ENCODE measurements around the gene GPR78. TPM values are rescaled to one million over a fixed set of nuclear protein-coding genes. Genes with fewer than 3 reads are reported as not detected.

GPR78 gene
- total RNA-seq, 1 donor from 2014 or later: 0.97 TPM

DNA sequence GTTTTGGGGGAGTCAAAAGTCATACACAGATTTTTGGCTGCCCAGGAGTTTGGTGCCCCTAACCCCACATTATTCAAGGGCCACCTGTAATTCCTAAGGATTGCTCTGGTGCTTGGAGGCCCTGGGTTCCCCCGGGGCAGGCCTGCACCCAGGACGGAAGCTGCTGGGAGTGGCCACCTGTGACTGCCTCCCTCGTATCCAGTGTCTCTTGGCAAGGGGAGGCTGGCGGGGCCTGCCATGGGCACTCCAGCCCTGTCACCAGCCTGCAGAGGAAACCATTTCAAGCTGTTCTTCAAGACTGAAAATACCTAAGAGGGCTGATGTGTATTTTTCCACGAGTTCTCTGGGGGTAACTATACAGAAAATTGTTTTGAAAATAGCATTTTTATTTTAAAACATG lies 24.5 kb upstream of the GPR78 start:
- H3K9me3 Mint-ChIP-seq: no peaks in the 10 kb centered on the region
- TF ChIP-seq, protein P1, sequence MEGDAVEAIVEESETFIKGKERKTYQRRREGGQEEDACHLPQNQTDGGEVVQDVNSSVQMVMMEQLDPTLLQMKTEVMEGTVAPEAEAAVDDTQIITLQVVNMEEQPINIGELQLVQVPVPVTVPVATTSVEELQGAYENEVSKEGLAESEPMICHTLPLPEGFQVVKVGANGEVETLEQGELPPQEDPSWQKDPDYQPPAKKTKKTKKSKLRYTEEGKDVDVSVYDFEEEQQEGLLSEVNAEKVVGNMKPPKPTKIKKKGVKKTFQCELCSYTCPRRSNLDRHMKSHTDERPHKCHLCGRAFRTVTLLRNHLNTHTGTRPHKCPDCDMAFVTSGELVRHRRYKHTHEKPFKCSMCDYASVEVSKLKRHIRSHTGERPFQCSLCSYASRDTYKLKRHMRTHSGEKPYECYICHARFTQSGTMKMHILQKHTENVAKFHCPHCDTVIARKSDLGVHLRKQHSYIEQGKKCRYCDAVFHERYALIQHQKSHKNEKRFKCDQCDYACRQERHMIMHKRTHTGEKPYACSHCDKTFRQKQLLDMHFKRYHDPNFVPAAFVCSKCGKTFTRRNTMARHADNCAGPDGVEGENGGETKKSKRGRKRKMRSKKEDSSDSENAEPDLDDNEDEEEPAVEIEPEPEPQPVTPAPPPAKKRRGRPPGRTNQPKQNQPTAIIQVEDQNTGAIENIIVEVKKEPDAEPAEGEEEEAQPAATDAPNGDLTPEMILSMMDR (conservative IDR thresholded peaks at IDR 0.05): no peak
- H3K36me3 Mint-ChIP-seq: no peaks in the 10 kb centered on the region
- H3K4me3 Mint-ChIP-seq: no peak overlapping the region
- H3K4me1 Mint-ChIP-seq (ENCODE audit: unreplicated experiment): peaks cover 3% of the 10 kb centered on the region
- DNase-seq (ENCODE audit: extremely low spot score, unreplicated experiment): no peak
- H3K27me3 Mint-ChIP-seq: no peaks in the 10 kb centered on the region
- no peak overlapping the region for H3K27ac Mint-ChIP-seq

DNA sequence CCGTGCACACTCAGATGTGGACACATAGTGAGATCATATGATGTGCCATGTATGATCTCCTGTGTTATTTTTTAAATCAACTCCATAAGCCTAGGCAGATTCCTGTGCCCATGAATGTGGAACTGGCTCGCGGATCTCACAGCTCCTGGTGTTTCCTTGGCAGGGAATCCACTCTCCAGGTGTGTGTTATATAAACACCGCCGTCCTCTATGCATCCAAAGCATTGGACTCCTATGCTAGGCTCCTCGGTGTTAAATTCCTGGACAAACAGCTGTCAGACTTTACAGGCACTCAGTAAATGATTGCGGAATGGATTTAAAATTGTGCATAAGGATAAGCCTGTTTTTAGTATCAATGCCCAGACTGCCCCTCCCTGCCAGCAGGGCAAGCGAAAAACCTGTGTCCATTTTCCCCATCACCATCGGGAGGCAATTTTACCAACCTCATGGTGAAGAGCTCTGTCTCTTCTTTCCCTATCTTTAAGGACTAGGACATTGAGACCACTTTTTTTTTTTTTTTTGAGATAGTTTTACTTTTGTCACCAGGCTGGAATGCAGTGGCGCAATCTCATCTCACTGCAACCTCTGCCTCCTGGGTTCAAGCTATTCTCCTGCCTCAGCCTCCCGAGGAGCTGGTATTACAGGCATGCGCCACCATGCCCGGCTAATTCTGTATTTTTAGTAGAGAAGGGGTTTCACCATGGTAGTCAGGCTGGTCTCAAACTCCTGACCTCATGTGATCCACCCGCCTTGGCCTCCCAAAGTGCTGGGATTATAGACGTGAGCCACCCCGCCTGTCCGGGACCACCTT lies 23.6 kb upstream of the GPR78 start:
- H3K36me3 Mint-ChIP-seq: no peaks in the 10 kb centered on the region
- no peak overlapping the region for H3K4me3 Mint-ChIP-seq
- peaks cover 4% of the 10 kb centered on the region for H3K4me1 Mint-ChIP-seq (ENCODE audit: unreplicated experiment)
- no peak for DNase-seq (ENCODE audit: extremely low spot score, unreplicated experiment)
- peak overlapping the region; percentile 73 for H3K27ac Mint-ChIP-seq
- no peaks in the 10 kb centered on the region for H3K27me3 Mint-ChIP-seq
- TF ChIP-seq, protein P1 (conservative IDR thresholded peaks at IDR 0.05): no peak
- H3K9me3 Mint-ChIP-seq: no peaks in the 10 kb centered on the region

DNA sequence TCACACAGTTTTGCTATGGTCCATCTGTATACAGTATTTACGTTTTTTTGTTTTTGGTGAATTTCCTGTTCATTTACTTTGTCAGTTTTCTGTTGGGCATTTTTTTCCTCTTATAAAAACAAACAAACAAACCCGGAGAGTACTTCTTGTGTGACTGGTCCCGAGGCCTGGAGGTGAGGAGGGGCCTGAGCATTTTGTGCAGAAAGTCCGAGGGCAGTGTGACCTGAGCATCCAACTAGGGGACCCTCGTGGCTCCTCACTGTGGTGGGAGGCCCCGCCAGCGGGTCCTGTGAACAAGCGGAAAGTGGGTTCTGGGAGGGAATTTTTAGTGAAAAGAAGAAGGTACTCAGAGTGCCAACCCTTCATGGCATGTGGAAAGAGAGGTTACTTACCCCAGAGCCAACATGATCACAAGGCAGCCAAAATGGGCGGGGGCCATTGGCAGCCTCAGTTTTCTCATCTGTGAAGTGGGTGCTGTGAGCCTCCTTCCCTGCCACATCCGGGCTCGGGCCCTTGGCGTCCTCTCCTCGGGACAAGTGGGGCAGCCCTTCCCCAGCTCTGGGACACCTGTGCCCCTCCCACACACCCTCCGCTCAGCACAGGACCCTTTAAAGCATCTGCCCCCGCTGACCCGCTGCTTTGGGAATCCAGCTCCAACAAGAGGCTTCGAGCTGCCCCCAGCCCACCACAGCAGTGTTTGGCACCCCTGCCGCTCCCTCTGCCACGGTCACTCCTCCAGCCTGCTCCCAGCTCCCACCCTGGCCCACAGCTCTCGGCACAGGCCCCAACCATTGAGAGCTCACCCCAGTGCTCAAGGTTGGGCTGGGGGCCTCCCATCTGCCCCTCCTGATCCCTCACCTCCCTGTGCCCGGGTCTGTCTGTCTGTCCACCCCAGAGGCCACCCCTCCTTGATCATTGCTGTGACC lies 22.8 kb upstream of the GPR78 start:
- Mint-ChIP-seq H3K4me1 (ENCODE audit: unreplicated experiment) (peaks cover 6% of the 10 kb centered on the region), H3K4me3 (no peak overlapping the region), H3K36me3 (no peaks in the 10 kb centered on the region), H3K27ac (peak overlapping the region; percentile 73), H3K9me3 (no peaks in the 10 kb centered on the region), H3K27me3 (no peaks in the 10 kb centered on the region)
- TF ChIP-seq, protein P1 (conservative IDR thresholded peaks at IDR 0.05): no peak
- DNase-seq (ENCODE audit: extremely low spot score, unreplicated experiment): no peak

DNA sequence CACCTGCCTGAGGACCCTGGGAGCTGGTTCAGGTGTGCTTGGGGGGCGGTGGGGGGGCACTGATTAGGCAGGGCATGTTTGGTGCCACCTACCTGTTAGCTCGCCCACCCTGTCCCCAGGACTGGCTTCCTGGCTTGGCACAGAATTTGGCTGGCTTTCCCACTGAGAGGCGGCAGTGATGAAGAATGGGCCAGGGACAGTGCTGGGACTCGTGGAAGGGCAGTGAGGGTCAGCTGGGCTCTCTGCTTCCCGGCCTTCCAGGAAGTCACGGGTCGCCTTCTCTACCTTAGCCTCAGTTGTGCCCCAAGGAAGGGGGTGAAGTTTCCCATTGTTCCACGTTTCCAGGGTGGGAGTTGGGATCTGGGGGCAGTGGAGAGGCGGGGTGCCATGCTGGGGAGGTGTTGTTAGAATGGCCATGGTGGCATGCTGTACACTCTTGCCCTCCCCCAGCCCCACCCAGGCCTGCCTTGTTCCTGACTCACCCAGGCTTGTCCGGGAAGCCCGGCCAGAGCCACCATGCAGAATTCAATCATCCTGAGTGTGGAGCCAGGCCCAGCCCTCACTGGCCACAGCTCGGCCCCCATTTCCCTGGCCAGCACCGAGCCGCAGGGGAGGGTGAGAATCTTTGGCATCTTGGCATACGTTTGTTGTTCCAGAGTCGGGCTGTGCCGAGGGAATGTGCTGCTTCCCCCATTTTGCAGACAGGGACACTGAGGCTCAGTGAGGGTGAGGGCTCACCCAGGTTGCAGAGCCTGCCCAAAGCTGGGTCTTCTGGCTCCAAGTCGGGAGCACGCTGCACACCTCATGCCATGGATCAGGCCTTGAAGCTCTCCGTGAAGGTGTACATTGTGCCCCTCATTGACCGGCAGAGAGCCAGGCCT lies 21.9 kb upstream of the GPR78 start:
- no peak overlapping the region for H3K27ac Mint-ChIP-seq
- no peak for DNase-seq (ENCODE audit: extremely low spot score, unreplicated experiment)
- H3K4me3 Mint-ChIP-seq: no peak overlapping the region
- TF ChIP-seq, protein P1 (conservative IDR thresholded peaks at IDR 0.05): no peak
- H3K36me3 Mint-ChIP-seq: no peaks in the 10 kb centered on the region
- H3K4me1 Mint-ChIP-seq (ENCODE audit: unreplicated experiment): peaks cover 6% of the 10 kb centered on the region
- H3K9me3 Mint-ChIP-seq: no peaks in the 10 kb centered on the region
- no peaks in the 10 kb centered on the region for H3K27me3 Mint-ChIP-seq

DNA sequence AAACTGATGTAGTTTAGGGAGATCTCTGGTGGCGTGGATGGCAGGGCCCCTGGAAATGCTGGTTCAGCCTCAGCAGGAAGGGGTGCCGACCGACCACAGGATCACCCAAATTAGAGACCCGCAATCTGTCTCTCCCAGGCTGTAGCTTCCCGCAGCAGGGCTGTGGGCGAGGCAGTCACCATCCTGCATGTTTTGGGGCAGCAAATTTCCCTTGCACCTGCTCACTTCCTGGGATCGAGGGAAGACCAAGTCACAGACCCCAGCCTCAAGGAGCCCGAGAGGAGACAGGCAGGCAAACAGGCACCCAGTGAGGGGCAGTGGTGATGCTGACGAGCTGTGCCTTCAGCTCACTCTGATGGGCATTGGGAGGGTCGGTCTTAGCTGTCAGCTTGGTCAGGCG lies 21.2 kb upstream of the GPR78 start:
- no peak for DNase-seq (ENCODE audit: extremely low spot score, unreplicated experiment)
- Mint-ChIP-seq H3K36me3 (no peaks in the 10 kb centered on the region), H3K27me3 (no peaks in the 10 kb centered on the region), H3K27ac (no peak overlapping the region), H3K4me1 (ENCODE audit: unreplicated experiment) (peaks cover 6% of the 10 kb centered on the region), H3K4me3 (no peak overlapping the region), H3K9me3 (no peaks in the 10 kb centered on the region)
- TF ChIP-seq, protein P1 (conservative IDR thresholded peaks at IDR 0.05): no peak
